ENCODE data around the gene SH3D19. TPM values are rescaled to one million over a fixed set of nuclear protein-coding genes. Genes with fewer than 3 reads are reported as not detected.

SH3D19 gene
- total RNA-seq, 3 donors from 2014 or later: 97.5 to 140 (median 102) TPM

DNA sequence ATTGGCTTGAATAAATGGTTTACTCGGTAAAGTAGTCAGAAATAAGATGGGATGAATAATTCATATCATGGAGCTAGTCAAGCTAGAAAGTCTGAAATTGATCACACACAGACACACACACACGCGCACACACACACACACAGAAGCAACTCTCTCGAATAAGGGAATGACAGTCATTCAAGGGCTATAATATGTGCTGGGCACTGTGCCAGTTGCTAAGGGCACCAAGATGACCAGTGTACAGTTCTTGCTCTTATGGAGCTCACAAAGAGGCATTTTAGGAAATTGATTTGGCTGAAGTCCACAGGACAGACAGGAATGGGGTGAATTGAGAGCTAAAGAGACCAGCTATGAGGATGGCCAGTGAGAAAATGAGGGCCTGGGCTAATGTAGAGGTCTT, 34.2 kb upstream of the SH3D19 start:
- intact Hi-C loops (cut with DNase I, micrococcal nuclease): no loop called here
- H3K36me3 ChIP-seq (ENCODE audit: low read depth): no peaks in the 10 kb centered on the region
- ATAC-seq (peak; percentile 85), DNase-seq (peak in 2 of 3 donors; percentile 58 to 86)
- H3K9me3 ChIP-seq: no peaks in the 10 kb centered on the region
- no peak for TF ChIP-seq CTCF (IDR thresholded peaks at IDR 0.05)
- H3K4me1 ChIP-seq (ENCODE audit: low read depth): no peaks in the 10 kb centered on the region
- H3K4me3 ChIP-seq: no peak overlapping the region

DNA sequence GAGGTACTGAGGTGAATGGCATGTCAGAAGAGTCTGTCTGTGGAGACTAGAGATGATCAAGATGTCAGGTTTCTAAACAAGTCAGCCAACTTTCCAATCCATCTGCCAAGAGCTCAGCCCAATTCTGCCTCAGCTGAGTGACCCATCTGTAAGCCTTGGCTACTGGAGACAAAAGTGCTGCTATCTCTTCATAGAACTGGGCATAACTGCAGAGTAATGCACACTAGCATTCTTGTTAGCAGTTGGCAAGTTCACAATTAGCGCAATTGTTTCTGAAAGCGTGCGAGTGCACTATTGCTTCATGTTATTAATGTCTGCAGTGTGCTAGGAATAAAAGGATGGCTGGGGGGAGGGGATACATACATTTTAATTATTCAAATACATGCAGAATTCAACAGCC, 32.9 kb upstream of the SH3D19 start:
- no peaks in the 10 kb centered on the region for H3K9me3 ChIP-seq
- intact Hi-C loops (cut with DNase I, micrococcal nuclease): no loop called here
- no peak for TF ChIP-seq CTCF (IDR thresholded peaks at IDR 0.05)
- no peaks in the 10 kb centered on the region for H3K36me3 ChIP-seq (ENCODE audit: low read depth)
- DNase-seq (no peak), ATAC-seq (no peak)
- H3K4me3 ChIP-seq: no peak overlapping the region
- H3K4me1 ChIP-seq (ENCODE audit: low read depth): no peaks in the 10 kb centered on the region

GRCh38 chr4:151356510-151356909, 31.1 kb upstream of the SH3D19 start:
- Histone ChIP-seq H3K36me3 (ENCODE audit: low read depth) (no peaks in the 10 kb centered on the region), H3K4me1 (ENCODE audit: low read depth) (no peaks in the 10 kb centered on the region), H3K9me3 (no peaks in the 10 kb centered on the region), H3K4me3 (no peak overlapping the region)
- intact Hi-C loops (cut with DNase I, micrococcal nuclease): no loop called here
- ATAC-seq (peak; percentile 48), DNase-seq (no peak)
- TF ChIP-seq CTCF (IDR thresholded peaks at IDR 0.05): no peak

GRCh38 chr4:151355155-151355554, 29.8 kb upstream of the SH3D19 start:
- Histone ChIP-seq H3K36me3 (ENCODE audit: low read depth) (no peaks in the 10 kb centered on the region), H3K4me1 (ENCODE audit: low read depth) (no peaks in the 10 kb centered on the region), H3K9me3 (no peaks in the 10 kb centered on the region), H3K4me3 (no peak overlapping the region)
- no peak for ATAC-seq
- intact Hi-C loops (cut with DNase I, micrococcal nuclease): no loop called here
- no peak for DNase-seq
- TF ChIP-seq CTCF (IDR thresholded peaks at IDR 0.05): no peak

DNA sequence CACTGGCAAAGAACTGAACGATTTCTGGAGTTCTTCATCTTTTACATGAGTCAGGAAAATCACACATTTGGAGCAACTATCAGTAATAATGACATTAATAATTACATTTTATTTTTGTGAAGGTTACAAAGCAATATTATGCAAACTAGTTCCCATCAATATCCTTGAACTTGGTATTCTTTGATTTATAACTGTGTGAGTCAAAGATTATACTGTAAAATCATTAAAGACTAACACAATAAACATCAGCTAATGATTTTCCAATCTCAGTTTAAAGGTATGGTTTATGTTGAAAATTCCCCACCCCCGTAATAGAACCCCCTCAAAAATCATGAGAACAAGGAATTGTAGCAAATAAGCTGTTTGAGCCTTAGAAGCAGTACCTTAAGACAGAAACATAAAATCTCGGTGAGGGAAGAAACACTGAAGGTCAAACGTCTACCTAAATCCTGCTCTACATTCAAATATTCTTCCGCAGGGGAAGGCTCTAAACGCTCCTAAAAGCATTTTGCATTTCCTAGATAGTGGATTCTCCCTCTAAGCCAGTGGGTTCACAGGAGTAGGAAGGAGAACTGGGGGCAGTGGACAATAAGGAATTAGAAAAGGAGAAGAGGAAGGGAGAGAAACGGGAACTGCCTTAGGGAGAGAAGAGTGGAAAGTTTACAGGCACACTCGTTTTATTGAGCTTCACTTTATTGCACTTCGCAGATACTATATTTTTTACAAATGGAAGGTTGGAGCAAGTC, 22.3 kb upstream of the SH3D19 start:
- DNase-seq (no peak), ATAC-seq (peak; percentile 86)
- no peaks in the 10 kb centered on the region for H3K36me3 ChIP-seq (ENCODE audit: low read depth)
- no peak for TF ChIP-seq CTCF (IDR thresholded peaks at IDR 0.05)
- intact Hi-C loops (cut with DNase I, micrococcal nuclease): no loop called here
- no peaks in the 10 kb centered on the region for H3K9me3 ChIP-seq
- H3K4me1 ChIP-seq (ENCODE audit: low read depth): peaks cover 13% of the 10 kb centered on the region
- H3K4me3 ChIP-seq: no peak overlapping the region
